Loucy (cell line): ENCODE measurements around the gene HBQ1.

Source experiments
- H2AFZ ChIP-seq: fragments of 200-600 bp; sonication (generic); 2 replicates; pipeline ENCODE4 v1.6.0; 2016; ENCODE audit warnings: antibody characterized with exemption, mild to moderate bottlenecking, low read length, moderate library complexity
- H3F3A ChIP-seq: fragments of 200-600 bp; 2 replicates; pipeline ENCODE4 v1.6.0; 2016; ENCODE audit warnings: antibody characterized with exemption, low read depth, mild to moderate bottlenecking
- H3K27me3 ChIP-seq: fragments of 200-600 bp; sonication (generic); 2 replicates; pipeline ENCODE4 v1.6.1; 2014; ENCODE audit warnings: low read length, mild to moderate bottlenecking; ENCODE audit not compliant: insufficient read depth, poor library complexity, severe bottlenecking
- H3K36me3 ChIP-seq: fragments of 200-600 bp; sonication (generic); 2 replicates; pipeline ENCODE4 v1.6.1; 2016; ENCODE audit warnings: low read length; ENCODE audit not compliant: insufficient read depth
- H3K4me1 ChIP-seq: fragments of 200-600 bp; sonication (generic); 2 replicates; pipeline ENCODE4 v1.5.1; 2014; ENCODE audit warnings: low read length, mild to moderate bottlenecking; ENCODE audit not compliant: insufficient read depth, poor library complexity, severe bottlenecking
- H3K4me2 ChIP-seq: fragments of 200-600 bp; sonication (generic); 2 replicates; pipeline ENCODE4 v1.6.0; 2014; ENCODE audit warnings: antibody characterized with exemption, low read length, low read depth, mild to moderate bottlenecking; ENCODE audit not compliant: poor library complexity, severe bottlenecking
- H3K4me3 ChIP-seq: fragments of 200-600 bp; sonication (generic); 2 replicates; pipeline ENCODE4 v1.5.1; 2014; ENCODE audit warnings: low read length, mild to moderate bottlenecking, mixed read lengths; ENCODE audit not compliant: poor library complexity, severe bottlenecking
- H3K79me2 ChIP-seq: fragments of 200-600 bp; sonication (generic); 2 replicates; pipeline ENCODE4 v1.6.1; 2014; ENCODE audit warnings: low read length; ENCODE audit not compliant: insufficient read depth
- H3K9ac ChIP-seq: fragments of 200-600 bp; sonication (generic); 2 replicates; pipeline ENCODE4 v1.6.0; 2014; ENCODE audit warnings: mild to moderate bottlenecking, low read depth, low read length, moderate library complexity; ENCODE audit not compliant: poor library complexity, severe bottlenecking
- H3K9me2 ChIP-seq: fragments of 200-600 bp; sonication (generic); replicated peaks from 2 replicates; pipeline ENCODE4 v1.6.1; 2016; ENCODE audit warnings: low read depth, low read length, mixed read lengths
- H3K9me3 ChIP-seq: fragments of 200-600 bp; sonication (generic); 2 replicates; pipeline ENCODE4 v1.6.1; 2014; ENCODE audit warnings: mild to moderate bottlenecking, antibody characterized with exemption, low read length, low read depth; ENCODE audit not compliant: insufficient read depth
- H4K20me1 ChIP-seq: fragments of 200-600 bp; sonication (generic); 2 replicates; pipeline ENCODE4 v1.6.0; 2014; ENCODE audit warnings: antibody characterized with exemption, low read length, mild to moderate bottlenecking; ENCODE audit not compliant: insufficient read depth, poor library complexity, severe bottlenecking
- EZH2phosphoT487 ChIP-seq: fragments of 200-600 bp; IDR thresholded peaks from 2 replicates; pipeline ENCODE4 v1.6.1; 2018; ENCODE audit warnings: antibody characterized with exemption, mild to moderate bottlenecking, moderate library complexity, borderline replicate concordance
- TF ChIP-seq, protein P1 (sequence below): fragments of 200-600 bp; sonication (generic); conservative IDR thresholded peaks from 2 replicates; pipeline ENCODE4 v1.5.1; 2014; ENCODE audit warnings: mild to moderate bottlenecking, antibody characterized with exemption, low read length

HBQ1 gene

DNA sequence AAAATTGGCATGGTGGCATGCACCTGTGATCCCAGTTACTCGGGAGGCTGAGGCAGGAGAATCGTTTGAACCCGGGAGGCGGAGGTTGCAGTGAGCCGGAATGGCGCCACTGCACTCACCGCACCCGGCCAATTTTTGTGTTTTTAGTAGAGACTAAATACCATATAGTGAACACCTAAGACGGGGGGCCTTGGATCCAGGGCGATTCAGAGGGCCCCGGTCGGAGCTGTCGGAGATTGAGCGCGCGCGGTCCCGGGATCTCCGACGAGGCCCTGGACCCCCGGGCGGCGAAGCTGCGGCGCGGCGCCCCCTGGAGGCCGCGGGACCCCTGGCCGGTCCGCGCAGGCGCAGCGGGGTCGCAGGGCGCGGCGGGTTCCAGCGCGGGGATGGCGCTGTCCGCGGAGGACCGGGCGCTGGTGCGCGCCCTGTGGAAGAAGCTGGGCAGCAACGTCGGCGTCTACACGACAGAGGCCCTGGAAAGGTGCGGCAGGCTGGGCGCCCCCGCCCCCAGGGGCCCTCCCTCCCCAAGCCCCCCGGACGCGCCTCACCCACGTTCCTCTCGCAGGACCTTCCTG lies at the start of gene HBQ1:
Gene HBQ1, plus strand, starts transcription at position 359 of the 575 bp plus-strand sequence. Its CDS starts 28 bp downstream, at position 387.
- H3K9me3 ChIP-seq = no peaks in the 10 kb centered on the region
- H3K9me2 ChIP-seq = no peaks in the 10 kb centered on the region
- no peak within 1 kb of the TSS for H3K9ac ChIP-seq
- no peaks in the 10 kb centered on the region for H3F3A ChIP-seq
- H3K4me2 ChIP-seq = no peak within 1 kb of the TSS
- no peaks in the 10 kb centered on the region for H3K27me3 ChIP-seq
- TF ChIP-seq, protein P1, sequence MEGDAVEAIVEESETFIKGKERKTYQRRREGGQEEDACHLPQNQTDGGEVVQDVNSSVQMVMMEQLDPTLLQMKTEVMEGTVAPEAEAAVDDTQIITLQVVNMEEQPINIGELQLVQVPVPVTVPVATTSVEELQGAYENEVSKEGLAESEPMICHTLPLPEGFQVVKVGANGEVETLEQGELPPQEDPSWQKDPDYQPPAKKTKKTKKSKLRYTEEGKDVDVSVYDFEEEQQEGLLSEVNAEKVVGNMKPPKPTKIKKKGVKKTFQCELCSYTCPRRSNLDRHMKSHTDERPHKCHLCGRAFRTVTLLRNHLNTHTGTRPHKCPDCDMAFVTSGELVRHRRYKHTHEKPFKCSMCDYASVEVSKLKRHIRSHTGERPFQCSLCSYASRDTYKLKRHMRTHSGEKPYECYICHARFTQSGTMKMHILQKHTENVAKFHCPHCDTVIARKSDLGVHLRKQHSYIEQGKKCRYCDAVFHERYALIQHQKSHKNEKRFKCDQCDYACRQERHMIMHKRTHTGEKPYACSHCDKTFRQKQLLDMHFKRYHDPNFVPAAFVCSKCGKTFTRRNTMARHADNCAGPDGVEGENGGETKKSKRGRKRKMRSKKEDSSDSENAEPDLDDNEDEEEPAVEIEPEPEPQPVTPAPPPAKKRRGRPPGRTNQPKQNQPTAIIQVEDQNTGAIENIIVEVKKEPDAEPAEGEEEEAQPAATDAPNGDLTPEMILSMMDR = no peak
- TF ChIP-seq EZH2phosphoT487 = no peak
- no peaks in the 10 kb centered on the region for H3K36me3 ChIP-seq
- H2AFZ ChIP-seq = no peak within 1 kb of the TSS
- peaks cover under 1% of the 10 kb centered on the region for H3K4me1 ChIP-seq
- H4K20me1 ChIP-seq = no peaks in the 10 kb centered on the region
- H3K4me3 ChIP-seq = no peak within 1 kb of the TSS
- H3K79me2 ChIP-seq = no peaks in the 10 kb centered on the region

DNA sequence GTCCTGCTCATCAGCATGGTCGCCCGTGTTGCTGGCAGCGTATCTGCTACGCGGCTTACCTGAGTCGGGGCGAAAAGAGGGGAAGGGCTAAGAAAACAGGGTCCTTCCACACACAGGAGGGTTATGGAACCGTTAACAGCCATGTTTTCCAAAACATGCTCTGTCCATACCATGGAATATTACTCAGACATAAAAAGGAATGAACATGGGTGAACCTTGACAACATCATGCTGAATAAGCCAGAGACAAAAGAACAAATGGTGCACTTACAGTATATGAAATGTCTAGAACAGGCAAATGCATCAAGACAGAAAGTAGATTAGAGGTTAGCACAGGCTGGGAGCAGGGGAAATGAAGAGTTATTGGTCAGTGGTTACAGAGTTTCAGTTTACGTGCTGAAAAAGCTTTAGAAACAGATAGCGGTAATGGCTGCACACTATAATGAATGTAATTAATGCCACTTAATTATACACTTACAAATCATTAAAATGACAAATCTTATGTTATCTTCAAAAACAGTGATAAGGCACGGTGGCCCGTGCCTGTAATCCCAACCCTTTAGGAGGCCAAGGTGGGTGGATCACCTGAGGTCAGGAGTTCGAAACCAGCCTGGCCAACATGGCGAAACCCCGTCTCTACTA lies 49.6 kb upstream of the HBQ1 start:
- 0 out of 2 replicates have a peak, but pooled peaks cover 3% of the 10 kb centered on the region for H3F3A ChIP-seq
- no peaks in the 10 kb centered on the region for H3K36me3 ChIP-seq
- no peak overlapping the region for H3K9ac ChIP-seq
- no peaks in the 10 kb centered on the region for H3K27me3 ChIP-seq
- no peaks in the 10 kb centered on the region for H4K20me1 ChIP-seq
- no peaks in the 10 kb centered on the region for H3K9me2 ChIP-seq
- H3K4me1 ChIP-seq = peaks cover 9% of the 10 kb centered on the region
- no peak for TF ChIP-seq EZH2phosphoT487
- TF ChIP-seq, protein P1 = no peak
- no peak overlapping the region for H2AFZ ChIP-seq
- no peaks in the 10 kb centered on the region for H3K79me2 ChIP-seq
- H3K4me2 ChIP-seq = no peak overlapping the region
- no peaks in the 10 kb centered on the region for H3K9me3 ChIP-seq
- no peak overlapping the region for H3K4me3 ChIP-seq

DNA sequence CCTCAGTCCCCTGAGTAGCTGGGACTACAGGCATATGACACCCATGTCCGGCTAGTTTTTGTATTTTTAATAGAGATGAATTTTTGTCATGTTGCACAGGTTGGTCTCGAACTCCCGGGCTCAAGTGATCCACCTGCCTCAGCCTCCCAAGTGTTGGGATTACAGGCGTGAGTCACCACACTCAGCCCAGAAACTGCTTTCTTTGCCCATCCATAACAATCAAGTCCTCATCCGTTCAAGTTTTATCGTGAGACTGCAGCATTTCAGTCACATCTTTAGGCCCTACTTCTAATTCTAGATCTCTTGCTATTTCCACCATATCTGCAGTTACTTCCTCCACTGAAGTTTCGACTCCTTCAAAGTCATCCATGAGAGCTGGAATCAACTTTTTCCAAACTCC lies 48.1 kb upstream of the HBQ1 start:
- Histone ChIP-seq H3K9me2 (no peaks in the 10 kb centered on the region), H4K20me1 (no peaks in the 10 kb centered on the region), H3K4me3 (no peak overlapping the region), H3K9ac (no peak overlapping the region), H3F3A (0 out of 2 replicates have a peak, but pooled peaks cover 3% of the 10 kb centered on the region), H3K4me2 (no peak overlapping the region), H3K27me3 (no peaks in the 10 kb centered on the region), H3K4me1 (peaks cover 9% of the 10 kb centered on the region), H3K9me3 (no peaks in the 10 kb centered on the region), H2AFZ (no peak overlapping the region), H3K36me3 (no peaks in the 10 kb centered on the region), H3K79me2 (no peaks in the 10 kb centered on the region)
- no peak for TF ChIP-seq EZH2phosphoT487
- TF ChIP-seq, protein P1 = no peak
